Stomach (tissue), 4 donors: ENCODE results near the gene SLC35E3.

Source experiments
- CTCF ChIP-seq, 7 experiments: fragments of 450-650 bp in 4 of 7; fragments of 200-600 bp in 3 of 7; sonication (generic) in 3 of 7; IDR thresholded peaks; one replicate each; pipeline ENCODE4 v1.5.1; 2016 to 2019; ENCODE audit warnings: antibody characterized with exemption in 7 of 7, control low read depth in 2 of 7, mild to moderate bottlenecking in 1 of 7
- EP300 ChIP-seq: sonication (generic); formaldehyde crosslinking; IDR thresholded peaks from one replicate; pipeline ENCODE4 v1.6.1; 2017; ENCODE audit warnings: antibody characterized with exemption
- POLR2A ChIP-seq, 4 donors: fragments of 450-650 bp; IDR thresholded peaks; one replicate each; pipeline ENCODE4 v1.6.1; 2016; ENCODE audit warnings: antibody characterized with exemption in 4 of 4, control low read depth in 2 of 4, mild to moderate bottlenecking in 1 of 4, moderate library complexity in 1 of 4
- POLR2AphosphoS5 ChIP-seq, 3 donors: sonication (generic); formaldehyde crosslinking; IDR thresholded peaks; one replicate each; pipeline ENCODE4 v1.6.1; 2016; ENCODE audit warnings: antibody characterized with exemption in 3 of 3

GRCh38 chr12:68727776-68728175, 18.2 kb upstream of the SLC35E3 start:
- TF ChIP-seq CTCF (IDR thresholded peaks at IDR 0.05) (no peak), POLR2A (IDR thresholded peaks at IDR 0.05) (no peak), EP300 (no peak), POLR2AphosphoS5 (IDR thresholded peaks at IDR 0.05) (no peak)
